H1 (cell line): ENCODE measurements around the gene CHRNA4. TPM values are rescaled to one million over a fixed set of nuclear protein-coding genes. Genes with fewer than 3 reads are reported as not detected.

Experiments
- CTCF ChIA-PET: fragments of 300-600 bp; sonication (Branson Sonifier 250); formaldehyde crosslinking; loops from one replicate; lab custom pipeline; 2021; ENCODE audit not compliant: partially characterized antibody; lab: Charles Lee
- POLR2A ChIA-PET: fragments of 300-600 bp; sonication (Branson Sonifier 250); formaldehyde crosslinking; loops from one replicate; lab custom pipeline; 2021; ENCODE audit warnings: inconsistent platforms; ENCODE audit not compliant: partially characterized antibody; lab: Charles Lee
- DNase-seq, 2 experiments: peaks; one replicate each; pipeline versions ENCODE4 v3.0.0 to v3.0.0-alpha.2; 2010 to 2022; ENCODE audit warnings: low spot score in 2 of 2, low read depth in 1 of 2, mixed read lengths in 1 of 2
- FAIRE-seq: peaks from 2 replicates; lab custom pipeline; 2011; peaks lifted over from hg19 to GRCh38; lab: Jason Lieb, UNC
- H2AFZ ChIP-seq: 2 replicates; pipeline ENCODE4 v1.8.1; 2012; ENCODE audit warnings: low read length, inconsistent platforms
- H2AK5ac ChIP-seq: 2 replicates; pipeline ENCODE4 v1.6.1; 2013; ENCODE audit warnings: low read depth, low read length
- H2BK120ac ChIP-seq: replicated peaks from 2 replicates; pipeline ENCODE3; 2013; ENCODE audit warnings: low read depth, low read length, inconsistent platforms
- H2BK12ac ChIP-seq: 2 replicates; pipeline ENCODE4 v1.6.1; 2013; ENCODE audit warnings: low read depth, low read length
- H2BK15ac ChIP-seq: 2 replicates; pipeline ENCODE4 v1.6.1; 2013; ENCODE audit warnings: low read length
- H2BK20ac ChIP-seq: 2 replicates; pipeline ENCODE4 v1.6.1; 2013; ENCODE audit warnings: low read length
- H2BK5ac ChIP-seq: 2 replicates; pipeline ENCODE4 v1.6.1; 2013; ENCODE audit warnings: low read depth, low read length
- H3K14ac ChIP-seq: 2 replicates; pipeline ENCODE4 v1.6.1; 2013; ENCODE audit warnings: inconsistent platforms; ENCODE audit not compliant: insufficient read length
- H3K18ac ChIP-seq: 2 replicates; pipeline ENCODE4 v1.6.1; 2013; ENCODE audit warnings: low read length; ENCODE audit errors: extremely low read depth
- H3K23ac ChIP-seq: 2 replicates; pipeline ENCODE4 v1.6.1; 2013; ENCODE audit warnings: inconsistent platforms; ENCODE audit not compliant: insufficient read length
- H3K23me2 ChIP-seq: 2 replicates; pipeline ENCODE4 v1.6.1; 2013; ENCODE audit warnings: low read depth, low read length
- H3K27ac ChIP-seq: 2 replicates; pipeline ENCODE4 v1.6.1; 2011; ENCODE audit warnings: low read depth, low read length, inconsistent platforms
- H3K27me3 ChIP-seq, 4 experiments: replicated peaks in 1 of 4; 1 replicate in 1 of 4; 2 replicates in 3 of 4; pipeline versions ENCODE4 v1.6.1 to v1.8.1; 2011 to 2013; ENCODE audit warnings: low read length in 3 of 4, mild to moderate bottlenecking in 3 of 4, inconsistent platforms in 2 of 4, mixed read lengths in 2 of 4, moderate library complexity in 1 of 4; ENCODE audit not compliant: control insufficient read depth in 3 of 4, insufficient read depth in 3 of 4; ENCODE audit errors: extremely low read depth in 1 of 4
- H3K36me3 ChIP-seq, 4 experiments: 2 replicates each; pipeline versions ENCODE4 v1.6.1 to v1.8.1; 2011 to 2013; ENCODE audit warnings: mild to moderate bottlenecking in 4 of 4, low read length in 3 of 4, moderate library complexity in 2 of 4, control low read depth in 1 of 4, inconsistent platforms in 1 of 4; ENCODE audit not compliant: insufficient read depth in 4 of 4, control insufficient read depth in 2 of 4
- H3K4ac ChIP-seq: replicated peaks from 2 replicates; pipeline ENCODE3; 2013; ENCODE audit warnings: low read length, low read depth, mixed read lengths, inconsistent platforms; ENCODE audit not compliant: insufficient read length
- H3K4me1 ChIP-seq, 4 experiments: replicated peaks in 1 of 4; 1 replicate in 1 of 4; 2 replicates in 3 of 4; pipeline versions ENCODE4 v1.6.1 to v1.8.1; 2011 to 2013; ENCODE audit warnings: low read length in 3 of 4, inconsistent platforms in 2 of 4, mixed read lengths in 1 of 4; ENCODE audit not compliant: insufficient read depth in 4 of 4, control insufficient read depth in 3 of 4
- H3K4me2 ChIP-seq, 2 experiments: 2 replicates each; pipeline versions ENCODE4 v1.6.1 to v1.8.1; 2011 to 2013; ENCODE audit warnings: low read depth in 2 of 2, low read length in 2 of 2, control low read depth in 1 of 2, inconsistent platforms in 1 of 2, mild to moderate bottlenecking in 1 of 2; ENCODE audit not compliant: insufficient read depth in 1 of 2
- H3K4me3 ChIP-seq, 4 experiments: fragments of 200-600, 300-600 bp in 1 of 4; sonication (generic), shearing (Covaris generic), sonication (Bioruptor Twin) in 1 of 4; 2 replicates each; pipeline versions ENCODE4 v1.5.1 to v1.8.1; 2011 to 2016; ENCODE audit warnings: low read length in 4 of 4, low read depth in 3 of 4, control low read depth in 2 of 4, inconsistent platforms in 2 of 4, mild to moderate bottlenecking in 2 of 4, mixed read lengths in 1 of 4, moderate library complexity in 1 of 4; ENCODE audit not compliant: insufficient read depth in 2 of 4; ENCODE audit errors: extremely low read depth in 1 of 4
- H3K56ac ChIP-seq: replicated peaks from 2 replicates; pipeline ENCODE3; 2013; ENCODE audit warnings: low read depth, mild to moderate bottlenecking, mixed read lengths, low read length, inconsistent platforms; ENCODE audit not compliant: insufficient read length
- H3K79me1 ChIP-seq: 2 replicates; pipeline ENCODE4 v1.6.1; 2013; ENCODE audit warnings: low read depth, low read length, control low read depth
- H3K79me2 ChIP-seq, 2 experiments: 2 replicates each; pipeline versions ENCODE4 v1.6.1 to v1.8.1; 2012 to 2013; ENCODE audit warnings: low read length in 2 of 2, mild to moderate bottlenecking in 2 of 2, inconsistent platforms in 1 of 2; ENCODE audit not compliant: insufficient read depth in 2 of 2, control insufficient read depth in 1 of 2
- H3K9ac ChIP-seq, 4 experiments: replicated peaks in 1 of 4; 1 replicate in 1 of 4; 2 replicates in 3 of 4; pipeline versions ENCODE4 v1.6.1 to v1.8.1; 2011 to 2013; ENCODE audit warnings: low read depth in 3 of 4, low read length in 3 of 4, control low read depth in 2 of 4, mild to moderate bottlenecking in 2 of 4, moderate library complexity in 2 of 4, inconsistent platforms in 1 of 4; ENCODE audit errors: extremely low read depth in 1 of 4
- H3K9me3 ChIP-seq, 2 experiments: 2 replicates each; pipeline versions ENCODE4 v1.6.1 to v1.8.1; 2012 to 2013; ENCODE audit warnings: mild to moderate bottlenecking in 2 of 2, moderate library complexity in 2 of 2, control low read depth in 1 of 2, inconsistent platforms in 1 of 2, low read depth in 1 of 2, low read length in 1 of 2, mixed read lengths in 1 of 2; ENCODE audit not compliant: insufficient read depth in 2 of 2
- H4K20me1 ChIP-seq, 2 experiments: replicated peaks in 1 of 2; 2 replicates each; pipeline versions ENCODE3 to v1.8.1; 2011 to 2013; ENCODE audit warnings: inconsistent platforms in 2 of 2, low read length in 2 of 2, mild to moderate bottlenecking in 1 of 2; ENCODE audit not compliant: insufficient read depth in 2 of 2, control insufficient read depth in 1 of 2
- H4K5ac ChIP-seq: 2 replicates; pipeline ENCODE4 v1.6.1; 2013; ENCODE audit warnings: low read length, low read depth, mixed read lengths, inconsistent platforms; ENCODE audit not compliant: insufficient read length
- H4K8ac ChIP-seq: 2 replicates; pipeline ENCODE4 v1.8.0; 2013; ENCODE audit warnings: mild to moderate bottlenecking, moderate library complexity, low read length, inconsistent platforms; ENCODE audit not compliant: insufficient read depth; ENCODE audit errors: extremely low read depth
- H4K91ac ChIP-seq: replicated peaks from 2 replicates; pipeline ENCODE3; 2013; ENCODE audit warnings: low read length, mixed read lengths, inconsistent platforms; ENCODE audit not compliant: insufficient read length
- BRCA1 ChIP-seq: IDR thresholded peaks from 2 replicates; pipeline ENCODE4 v1.6.1; 2012; ENCODE audit warnings: low read depth, low read length, improper control_type of control experiment
- CHD1 ChIP-seq: IDR thresholded peaks from 2 replicates; pipeline ENCODE4 v1.6.1; 2012; ENCODE audit warnings: low read depth, low read length, improper control_type of control experiment
- CREB1 ChIP-seq: IDR thresholded peaks from 2 replicates; pipeline ENCODE4 v1.6.1; 2012; ENCODE audit warnings: inconsistent platforms
- EGR1 ChIP-seq: IDR thresholded peaks from 2 replicates; pipeline ENCODE4 v1.6.1; 2011; ENCODE audit warnings: low read depth, low read length, borderline replicate concordance
- EP300 ChIP-seq, 2 experiments: IDR thresholded peaks; 1 replicate in 1 of 2; 2 replicates in 1 of 2; pipeline ENCODE4 v1.6.1; 2011 to 2012; ENCODE audit warnings: low read depth in 2 of 2, low read length in 2 of 2, mild to moderate bottlenecking in 2 of 2, borderline replicate concordance in 1 of 2, inconsistent platforms in 1 of 2, moderate library complexity in 1 of 2
- EZH2 ChIP-seq: fragments of 200-600 bp; sonication (generic); IDR thresholded peaks from 2 replicates; pipeline ENCODE4 v1.7.1; 2012; ENCODE audit warnings: low read depth, mild to moderate bottlenecking, moderate library complexity, low read length, inconsistent platforms; ENCODE audit not compliant: severe bottlenecking
- HDAC2 ChIP-seq, 2 experiments: fragments of 300-600 bp in 1 of 2; sonication (generic) in 1 of 2; IDR thresholded peaks; 2 replicates each; pipeline ENCODE4 v1.6.1; 2011 to 2012; ENCODE audit warnings: low read depth in 2 of 2, low read length in 2 of 2, mild to moderate bottlenecking in 2 of 2, moderate library complexity in 2 of 2, borderline replicate concordance in 1 of 2, inconsistent platforms in 1 of 2
- PHF8 ChIP-seq: fragments of 200-600 bp; sonication (generic); conservative IDR thresholded peaks from 2 replicates; pipeline ENCODE4 v1.7.1; 2012; ENCODE audit warnings: low read depth, mild to moderate bottlenecking, inconsistent platforms, low read length, moderate library complexity
- RBBP5 ChIP-seq: IDR thresholded peaks from 2 replicates; pipeline ENCODE4 v1.7.1; 2012; ENCODE audit warnings: low read depth, mild to moderate bottlenecking, inconsistent platforms, low read length, moderate library complexity, borderline replicate concordance
- RNF2 ChIP-seq: fragments of 200-900, 300-1000 bp; sonication (generic); IDR thresholded peaks from 2 replicates; pipeline ENCODE4 v1.7.1; 2016; ENCODE audit warnings: borderline replicate concordance, low read depth, mild to moderate bottlenecking, antibody characterized with exemption, low read length; ENCODE audit not compliant: poor library complexity, severe bottlenecking; ENCODE audit errors: missing control alignments
- SIN3A ChIP-seq, 2 experiments: IDR thresholded peaks in 1 of 2; conservative IDR thresholded peaks in 1 of 2; 2 replicates each; pipeline ENCODE4 v1.6.1; 2011 to 2012; ENCODE audit warnings: low read length in 2 of 2, improper control_type of control experiment in 1 of 2, low read depth in 1 of 2, mild to moderate bottlenecking in 1 of 2
- SP1 ChIP-seq: IDR thresholded peaks from 2 replicates; pipeline ENCODE4 v1.6.1; 2011; ENCODE audit warnings: low read depth, low read length
- TAF1 ChIP-seq: IDR thresholded peaks from 2 replicates; pipeline ENCODE4 v1.6.1; 2011; ENCODE audit warnings: mild to moderate bottlenecking, low read depth, low read length
- TAF7 ChIP-seq: optimal IDR thresholded peaks from 2 replicates; pipeline ENCODE3; 2011; ENCODE audit warnings: low read depth, mild to moderate bottlenecking, inconsistent platforms, low read length, moderate library complexity, borderline replicate concordance
- WGBS, 2 experiments: shearing (Covaris generic) in 1 of 2; methylation state at CpG; one replicate each; pipeline versions ENCODE4 v1.1.6 to v1.1.7; 2013 to 2015; ENCODE audit warnings: low lambda C conversion rate in 2 of 2, mixed read lengths in 2 of 2, inconsistent platforms in 1 of 2, low coverage in 1 of 2, missing lambda C conversion rate in 1 of 2; ENCODE audit not compliant: insufficient replicate concordance in 2 of 2, insufficient coverage in 1 of 2, insufficient read length in 1 of 2; ENCODE audit errors: extremely low coverage in 1 of 2, missing lambda C conversion rate in 1 of 2; 5-methylcytosine and 5-hydroxymethylcytosine counted together
- polyA plus RNA-seq, 7 experiments: library from polyadenylated mRNA; depleted of rRNA in 3 of 7; stranded (reverse) in 5 of 7; unstranded in 2 of 7; fragments of >200 nt in 5 of 7; fragments of 200-250 nt in 2 of 7; gene quantifications; 1 replicate in 5 of 7; 2 replicates in 1 of 7; 4 replicates in 1 of 7; pipeline versions ENCODE4 v1.2.1 to v1.2.3, GENCODE V29; 2011 to 2013; ENCODE audit warnings: missing spikeins in 2 of 7, mixed read lengths in 2 of 7
- total RNA-seq: library from RNA; stranded (reverse); fragmentation: NEBNext Ultra II Directional; extraction: Animal tissue kit (Norgen Biotek cat#: 25700); gene quantifications from 2 replicates; pipeline ENCODE4 v1.2.1, GENCODE V29; 2021

CHRNA4 gene
- total and polyA plus RNA-seq, 2 of the 8 experiments (the other 6 are each of a cell fraction or from before 2014, with no cell fraction given), result 4.3 to 5.7 TPM

DNA sequence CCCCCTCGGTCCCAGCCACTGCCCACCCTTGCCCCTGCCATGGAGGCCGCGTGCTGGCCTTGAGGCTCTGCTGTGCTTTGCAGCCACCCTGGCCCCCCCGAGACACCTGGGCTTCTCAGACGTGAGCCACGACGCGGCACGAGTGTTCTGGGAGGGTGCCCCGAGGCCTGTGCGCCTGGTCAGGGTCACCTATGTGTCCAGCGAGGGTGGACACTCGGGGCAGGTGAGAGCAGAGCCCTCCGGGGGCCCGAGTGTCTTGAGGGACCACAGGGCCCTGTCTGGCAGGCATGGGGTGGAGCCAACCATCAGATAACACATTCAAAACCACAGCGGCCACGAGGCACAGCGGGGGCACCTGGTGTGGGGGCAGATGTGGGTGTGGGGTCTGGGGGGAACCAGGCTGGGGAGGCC lies 49.3 kb downstream of the CHRNA4 start:
- ChIA-PET CTCF (interaction anchor here (1.4 to 6.5 kb wide), 3 partner anchors 17 to 69 kb away, joined by 9 to 230 read pairs (median 43); no protein-coding TSS in a partner anchor), POLR2A (no interaction called here)
- Histone ChIP-seq H4K5ac (no peak overlapping the region), H4K91ac (no peak overlapping the region), H2AK5ac (no peak overlapping the region), H3K9ac (no peak overlapping the region), H3K4me3 (no peak overlapping the region), H3K18ac (no peak overlapping the region), H3K14ac (no peak overlapping the region), H3K4ac (no peak overlapping the region), H2BK120ac (no peak overlapping the region), H2BK20ac (no peak overlapping the region), H2BK5ac (no peak overlapping the region), H3K27ac (no peak overlapping the region), H3K23me2 (no peaks in the 10 kb centered on the region), H3K4me1 (no peaks in the 10 kb centered on the region; a peak in 2 of 7 replicates), H3K79me2 (no peaks in the 10 kb centered on the region), H3K9me3 (no peaks in the 10 kb centered on the region), H2BK15ac (no peak overlapping the region), H4K20me1 (no peaks in the 10 kb centered on the region), H3K79me1 (no peaks in the 10 kb centered on the region), H4K8ac (no peak overlapping the region), H3K27me3 (no peaks in the 10 kb centered on the region), H3K56ac (no peak overlapping the region), H3K4me2 (no peak overlapping the region), H2AFZ (no peak overlapping the region), H3K36me3 (no peaks in the 10 kb centered on the region; a peak in 1 of 8 replicates), H3K23ac (no peak overlapping the region), H2BK12ac (no peak overlapping the region)
- DNase-seq (no peak), FAIRE-seq (no peak)
- 84% methylated on average over 18 of the region's 18 CpGs; no CpG with 5 or more reads in 1 of the 2 experiments for WGBS, 2 experiments
- TF ChIP-seq EP300 (IDR thresholded peaks at IDR 0.05; ENCODE audit: borderline replicate concordance in 1 of 2, low read depth in 2 of 2, low read length in 2 of 2) (no peak), BRCA1 (no peak), HDAC2 (IDR thresholded peaks at IDR 0.05; ENCODE audit: borderline replicate concordance in 1 of 2, low read depth in 2 of 2, low read length in 2 of 2) (no peak), EZH2 (no peak), TAF1 (no peak), CHD1 (no peak), PHF8 (no peak), SIN3A (conservative IDR thresholded peaks at IDR 0.05 in 1 of 2, IDR thresholded peaks at IDR 0.05 in 1 of 2; ENCODE audit: low read depth in 1 of 2, low read length in 2 of 2) (no peak), RNF2 (no peak), SP1 (no peak), EGR1 (no peak), CREB1 (no peak), TAF7 (no peak), RBBP5 (no peak)
